Hepatocyte (in vitro differentiated cells): ENCODE results near the gene ATXN7L1.

ENCODE experiments used
- EZH2 ChIP-seq: fragments of 200-600 bp; sonication (generic); IDR thresholded peaks from 2 replicates; pipeline ENCODE4 v1.6.1; 2016; ENCODE audit warnings: antibody characterized with exemption, mild to moderate bottlenecking, borderline replicate concordance
- EZH2phosphoT487 ChIP-seq: fragments of 200-600 bp; sonication (generic); IDR thresholded peaks from one replicate; pipeline ENCODE4 v1.6.1; 2018; ENCODE audit warnings: antibody characterized with exemption, mild to moderate bottlenecking, low read depth, moderate library complexity; ENCODE audit not compliant: unreplicated experiment, severe bottlenecking
- TF ChIP-seq, protein P1 (sequence below): fragments of 200-600 bp; sonication (generic); IDR thresholded peaks from 2 replicates; pipeline ENCODE4 v1.5.1; 2016; ENCODE audit warnings: antibody characterized with exemption, mild to moderate bottlenecking; ENCODE audit not compliant: poor library complexity

DNA sequence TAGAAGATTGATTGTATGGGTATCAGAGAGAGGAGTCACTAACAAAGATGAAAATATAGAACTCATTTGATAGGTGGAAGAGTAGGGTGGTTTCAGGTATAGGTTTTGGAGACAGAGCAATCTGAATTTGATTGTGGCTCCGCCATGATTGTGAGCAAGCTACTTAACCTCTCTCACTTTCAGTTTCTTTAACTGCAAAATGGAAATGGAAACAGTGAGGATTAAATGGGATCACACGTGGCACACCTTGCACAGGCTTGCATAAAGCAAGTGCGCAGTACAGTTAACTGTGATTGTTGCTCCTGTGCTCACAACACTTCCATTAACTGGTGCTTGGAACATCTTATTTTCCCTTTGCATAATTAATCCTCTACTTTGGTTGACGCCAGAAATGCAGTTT, 54.9 kb downstream of the ATXN7L1 start:
- TF ChIP-seq, protein P1, sequence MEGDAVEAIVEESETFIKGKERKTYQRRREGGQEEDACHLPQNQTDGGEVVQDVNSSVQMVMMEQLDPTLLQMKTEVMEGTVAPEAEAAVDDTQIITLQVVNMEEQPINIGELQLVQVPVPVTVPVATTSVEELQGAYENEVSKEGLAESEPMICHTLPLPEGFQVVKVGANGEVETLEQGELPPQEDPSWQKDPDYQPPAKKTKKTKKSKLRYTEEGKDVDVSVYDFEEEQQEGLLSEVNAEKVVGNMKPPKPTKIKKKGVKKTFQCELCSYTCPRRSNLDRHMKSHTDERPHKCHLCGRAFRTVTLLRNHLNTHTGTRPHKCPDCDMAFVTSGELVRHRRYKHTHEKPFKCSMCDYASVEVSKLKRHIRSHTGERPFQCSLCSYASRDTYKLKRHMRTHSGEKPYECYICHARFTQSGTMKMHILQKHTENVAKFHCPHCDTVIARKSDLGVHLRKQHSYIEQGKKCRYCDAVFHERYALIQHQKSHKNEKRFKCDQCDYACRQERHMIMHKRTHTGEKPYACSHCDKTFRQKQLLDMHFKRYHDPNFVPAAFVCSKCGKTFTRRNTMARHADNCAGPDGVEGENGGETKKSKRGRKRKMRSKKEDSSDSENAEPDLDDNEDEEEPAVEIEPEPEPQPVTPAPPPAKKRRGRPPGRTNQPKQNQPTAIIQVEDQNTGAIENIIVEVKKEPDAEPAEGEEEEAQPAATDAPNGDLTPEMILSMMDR: no peak
- TF ChIP-seq EZH2 (no peak), EZH2phosphoT487 (no peak)
